GM10847 (cell line): Measurements from ENCODE around the gene RAB3A.

ENCODE experiments used
- POLR2A ChIP-seq: IDR thresholded peaks from 2 replicates; pipeline ENCODE4 v1.6.1; 2011; ENCODE audit not compliant: insufficient read length; ENCODE audit errors: extremely low read depth

The RAB3A gene

DNA sequence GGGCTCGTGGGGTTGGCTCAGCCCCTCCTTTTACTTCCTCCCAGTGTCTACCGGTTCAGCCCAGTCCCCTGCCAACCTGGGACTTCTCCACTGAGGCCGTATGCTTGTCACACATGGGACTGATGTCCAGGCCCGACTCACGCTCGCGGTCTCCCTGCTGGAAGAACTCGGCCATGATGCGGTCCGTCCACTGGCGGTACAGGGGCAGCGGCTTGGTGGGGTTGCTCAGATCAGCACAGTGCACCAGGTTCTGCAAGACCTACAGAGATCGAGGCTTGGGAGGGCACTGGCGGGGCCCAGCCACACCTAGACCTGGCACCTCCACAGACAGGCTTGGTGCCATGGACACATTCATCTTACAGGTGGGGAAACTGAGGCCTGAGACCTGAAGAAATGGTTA is 7.8 kb upstream of the RAB3A start:
- TF ChIP-seq POLR2A = no peak

DNA sequence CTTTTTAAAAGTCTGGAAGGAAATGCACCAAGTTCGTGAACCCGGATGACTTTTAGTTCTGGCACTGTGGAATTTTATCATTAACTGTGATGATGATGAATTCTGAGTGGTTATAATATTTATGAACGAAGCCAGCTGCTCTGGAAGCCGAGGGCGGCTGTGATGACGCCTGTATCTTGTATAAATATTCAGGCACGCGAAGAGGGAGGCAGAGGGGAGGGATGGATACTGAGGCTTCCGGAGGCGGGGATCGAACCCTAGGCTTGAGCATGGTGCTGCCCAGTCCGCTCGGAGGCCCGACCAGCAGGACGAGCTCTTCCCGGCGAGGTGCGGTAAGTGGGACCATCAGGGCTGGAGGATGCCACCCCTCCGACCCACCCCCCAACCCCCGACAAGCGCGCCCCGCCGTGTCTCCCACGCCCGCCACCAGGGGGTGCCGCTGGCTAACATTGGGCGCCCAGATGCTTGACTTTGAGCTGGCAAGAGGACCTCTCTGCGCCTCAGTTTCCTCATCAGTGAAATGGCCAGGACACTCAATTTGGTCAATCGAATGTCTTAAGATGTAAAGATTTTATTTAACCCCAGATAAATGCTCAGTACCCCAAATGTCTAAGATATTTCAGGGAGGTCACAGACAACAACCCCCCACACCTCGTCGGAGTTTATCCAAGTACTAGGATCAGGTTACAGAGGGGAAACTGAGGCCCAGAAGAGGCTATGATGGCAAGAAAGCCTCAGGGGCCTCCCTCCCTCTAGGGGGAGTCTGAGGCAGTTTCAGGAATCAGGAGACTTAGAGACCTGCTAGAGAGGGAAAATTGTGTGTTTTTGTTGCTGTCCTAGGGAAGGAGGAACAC is 4.5 kb upstream of the RAB3A start:
- no peak for TF ChIP-seq POLR2A

- TF ChIP-seq POLR2A = no peak
Observed at GRCh38 chr19:18206018-18206417, 2.2 kb upstream of the RAB3A start.

GRCh38 chr19:18205200-18205892 is 1.5 kb upstream of the RAB3A start:
- TF ChIP-seq POLR2A = no peak

DNA sequence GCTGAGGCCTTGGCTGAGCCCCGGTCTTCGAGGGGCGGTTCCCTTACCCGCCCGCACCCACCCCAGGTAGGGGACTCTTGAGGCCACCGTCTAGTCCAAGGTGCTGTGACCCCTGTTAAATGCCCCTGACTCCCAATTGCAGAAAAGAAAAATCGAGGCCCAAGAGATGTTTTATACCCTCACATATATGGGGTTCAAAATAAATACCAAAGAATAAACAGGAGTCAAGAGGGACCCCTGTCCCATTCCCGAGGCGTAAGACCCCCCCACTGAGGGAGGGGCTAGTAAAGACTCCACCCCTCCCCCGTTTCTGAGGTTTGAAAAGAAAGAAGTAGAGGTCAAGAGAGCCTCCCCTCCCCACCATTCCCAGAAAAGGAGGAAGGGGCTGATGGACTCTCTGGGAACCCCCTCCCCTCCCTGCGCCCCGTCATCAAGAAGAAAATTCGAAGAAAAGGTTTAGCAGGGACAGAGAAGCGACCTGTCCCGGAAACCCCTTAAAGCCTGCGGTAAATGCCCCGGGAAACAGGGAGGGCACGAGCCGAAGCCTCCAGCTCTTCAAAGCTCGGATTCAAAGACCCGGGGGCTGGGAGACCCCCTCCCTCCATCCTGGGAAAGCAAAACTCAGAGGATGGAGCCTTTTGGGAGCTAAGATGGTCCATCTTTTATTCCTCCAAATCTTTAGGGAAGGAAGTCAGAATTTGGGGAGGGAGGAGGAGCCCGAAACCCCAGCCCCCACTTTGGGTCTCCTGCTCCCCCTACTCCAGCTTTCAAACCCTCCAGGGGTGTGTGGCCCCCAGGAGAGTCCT is 755 bp upstream of the RAB3A start:
- peak; percentile 5 for TF ChIP-seq POLR2A

GRCh38 chr19:18203408-18203862 is 407 bp downstream of the RAB3A start:
- TF ChIP-seq POLR2A = no peak

GRCh38 chr19:18202778-18203407 is 949 bp downstream of the RAB3A start:
- TF ChIP-seq POLR2A = no peak

- TF ChIP-seq POLR2A = no peak
Observed at GRCh38 chr19:18202397-18202777, 1.5 kb downstream of the RAB3A start.

DNA sequence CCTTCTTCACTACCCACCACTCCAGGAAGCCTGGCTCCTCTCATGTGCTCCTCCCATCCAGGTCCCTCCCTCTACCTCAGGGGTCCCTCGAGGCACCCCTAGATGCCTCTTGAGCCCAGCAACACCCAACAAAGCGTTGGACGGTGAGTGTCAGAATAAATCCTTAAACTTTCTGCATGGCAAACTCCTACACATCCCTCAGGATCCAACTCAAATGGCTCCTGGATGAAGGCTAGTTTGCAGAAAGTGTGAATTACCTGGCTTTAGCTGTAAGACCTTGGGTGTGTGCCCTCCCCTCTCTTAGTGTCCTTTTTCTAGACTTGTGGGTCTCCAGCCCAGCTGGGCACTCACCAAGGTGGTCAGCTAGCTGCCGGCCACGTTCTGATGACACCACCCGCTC is 5.5 kb downstream of the RAB3A start:
- TF ChIP-seq POLR2A = no peak

DNA sequence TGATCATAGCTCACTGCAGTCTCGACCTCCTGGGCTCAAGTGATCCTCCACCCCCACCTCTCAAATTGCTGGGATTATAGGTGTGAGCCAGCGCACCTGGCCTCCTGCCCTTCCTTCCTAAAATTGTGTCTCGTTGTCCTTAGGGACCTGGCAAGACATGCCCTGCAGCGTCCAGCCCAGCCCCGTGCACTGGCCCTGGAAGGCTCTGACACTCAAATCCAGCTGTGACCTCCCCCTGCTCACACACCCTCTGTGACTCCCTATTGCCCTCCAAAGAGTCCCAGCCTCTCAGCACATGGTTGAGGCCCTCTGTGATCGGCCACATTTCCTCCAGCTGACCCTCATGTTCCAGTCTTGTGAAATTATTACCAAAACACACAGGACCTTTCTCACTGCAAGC is 5.9 kb downstream of the RAB3A start:
- TF ChIP-seq POLR2A = no peak

- no peak for TF ChIP-seq POLR2A
Observed at GRCh38 chr19:18197306-18197705, 6.5 kb downstream of the RAB3A start.

DNA sequence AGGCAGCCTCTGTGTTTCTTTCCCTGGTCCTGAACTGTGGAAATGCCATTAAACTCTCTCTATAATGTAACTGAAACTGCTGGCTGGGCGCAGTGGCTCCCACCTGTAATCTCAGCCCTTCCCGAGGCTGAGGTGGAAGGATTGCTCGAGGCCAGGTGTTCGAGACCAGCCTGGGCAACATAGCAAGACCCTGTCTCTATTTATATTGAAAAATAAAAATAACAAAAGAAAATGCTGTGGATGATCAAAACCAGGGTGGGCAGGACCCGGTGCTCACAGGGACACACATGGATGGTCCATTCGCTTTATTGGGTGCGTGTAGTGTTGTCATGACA is 7.4 kb downstream of the RAB3A start:
- TF ChIP-seq POLR2A = no peak

- no peak for TF ChIP-seq POLR2A
Observed at GRCh38 chr19:18194554-18195238, 9.1 kb downstream of the RAB3A start.

- TF ChIP-seq POLR2A = no peak
Observed at GRCh38 chr19:18194181-18194530, 9.7 kb downstream of the RAB3A start.
